ENCODE data around the gene TRIM49D1. TPM values are rescaled to one million over a fixed set of nuclear protein-coding genes. Genes with fewer than 3 reads are reported as not detected.

Gene TRIM49D1, protein sequence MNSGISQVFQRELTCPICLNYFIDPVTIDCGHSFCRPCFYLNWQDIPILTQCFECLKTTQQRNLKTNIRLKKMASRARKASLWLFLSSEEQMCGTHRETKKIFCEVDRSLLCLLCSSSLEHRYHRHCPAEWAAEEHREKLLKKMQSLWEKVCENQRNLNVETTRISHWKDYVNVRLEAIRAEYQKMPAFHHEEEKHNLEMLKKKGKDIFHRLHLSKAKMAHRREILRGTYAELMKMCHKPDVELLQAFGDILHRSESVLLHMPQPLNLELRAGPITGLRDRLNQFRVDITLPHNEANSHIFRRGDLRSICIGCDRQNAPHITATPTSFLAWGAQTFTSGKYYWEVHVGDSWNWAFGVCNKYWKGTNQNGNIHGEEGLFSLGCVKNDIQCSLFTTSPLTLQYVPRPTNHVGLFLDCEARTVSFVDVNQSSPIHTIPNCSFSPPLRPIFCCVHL
- not detected in 2 replicates for total RNA-seq

DNA sequence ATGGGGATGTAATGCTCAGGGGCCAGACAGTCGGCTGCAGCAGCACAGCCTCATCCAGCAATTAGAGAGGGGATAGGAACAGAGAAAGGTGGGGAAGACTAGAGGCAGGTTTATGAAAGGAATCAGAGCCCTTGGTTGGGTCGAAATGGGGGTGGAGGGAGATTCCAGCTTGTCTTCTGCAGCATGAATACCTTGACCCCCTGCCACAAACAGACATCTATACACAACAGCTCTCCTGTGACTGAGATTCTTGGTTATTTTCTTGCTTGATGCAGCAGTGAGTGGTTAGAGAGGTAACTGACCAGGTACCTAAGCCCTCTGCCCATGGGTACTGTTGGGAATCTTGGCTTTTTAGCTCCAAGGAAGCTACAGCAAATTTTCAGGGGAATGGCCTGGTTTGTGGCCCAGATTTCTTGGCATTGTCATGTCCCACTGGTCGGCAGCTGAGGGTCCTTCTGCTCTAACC is at the start of gene TRIM49D1:
Gene TRIM49D1 (minus strand): TSS at position 51 of the 466 bp plus-strand sequence. CDS start 4,535 bp downstream, outside the sequence.

DNA sequence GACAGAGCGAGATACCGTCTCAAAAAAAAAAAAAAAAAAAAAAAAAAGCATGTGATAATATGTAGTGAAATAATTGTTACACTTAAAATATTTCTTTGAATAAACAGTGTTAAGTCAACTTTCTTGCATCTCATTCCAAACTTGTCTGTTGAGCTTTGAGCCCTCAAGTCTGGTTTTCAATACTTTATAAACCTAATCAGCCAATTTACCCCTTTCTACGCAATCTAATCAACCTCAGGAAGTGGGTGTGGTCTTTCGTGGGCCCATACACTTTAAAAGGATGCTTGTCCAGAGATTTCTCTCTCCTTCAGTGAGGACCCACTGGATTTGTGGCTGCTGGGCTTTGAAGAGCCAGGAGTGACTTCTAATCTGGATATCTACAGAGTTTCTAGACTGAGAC is 43.7 kb upstream of the TRIM49D1 start, which contains the start of gene TRIM64:
Gene TRIM64 (plus strand): TSS at position 301 of the 400 bp plus-strand sequence. CDS start 2,467 bp downstream, outside the sequence.

DNA sequence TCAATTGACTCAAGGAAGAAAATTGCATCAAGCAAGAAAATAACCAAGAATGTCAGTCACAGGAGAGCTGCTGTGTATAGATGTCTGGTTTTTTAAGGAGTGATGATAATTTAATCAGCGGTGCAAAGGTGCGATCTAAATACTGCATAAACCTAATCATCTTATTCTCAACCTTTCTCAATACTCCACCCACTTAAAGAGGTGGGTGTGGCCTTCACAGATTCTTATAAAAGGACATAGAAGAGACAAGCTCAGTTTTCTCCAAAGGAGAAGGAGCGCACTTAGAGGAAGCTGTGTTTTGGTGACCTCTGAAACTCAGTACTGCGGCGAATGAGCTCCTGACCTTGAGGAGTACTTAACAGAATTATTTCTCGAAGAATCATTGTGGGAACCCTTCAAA is 1.7 kb upstream of the TRIM49D1 start, which contains the start of gene TRIM49D2:
Gene TRIM49D2 (plus strand): TSS at position 301 of the 400 bp plus-strand sequence. CDS start 2,698 bp downstream, outside the sequence.

Small RNAs within 50 kb of the gene (small RNA-seq; reads per million reads assigned to genes)
- gene AP004607.1, result not detected

Other genes starting within 250 kb of the TRIM49D1 start
- not detected in 2 replicates for gene TRIM77, start 211.9 kb downstream of the TRIM49D1 start, total RNA-seq
- gene TRIM49, start 113.7 kb downstream of the TRIM49D1 start, total RNA-seq, result not detected in 2 replicates
- not detected in 2 replicates for gene TRIM64B, start 43.8 kb downstream of the TRIM49D1 start, total RNA-seq
- gene TRIM49D2, start 1.8 kb upstream of the TRIM49D1 start, total RNA-seq, result not detected in 2 replicates
- not detected in 2 replicates for gene TRIM64, start 43.8 kb upstream of the TRIM49D1 start, total RNA-seq
- not detected in 2 replicates for gene TRIM49C, start 108.9 kb upstream of the TRIM49D1 start, total RNA-seq
- not detected in 2 replicates for gene UBTFL1, start 163.7 kb upstream of the TRIM49D1 start, total RNA-seq
- 0.29 TPM in 1 of 2 replicates, not detected in the other for gene NAALAD2, start 212.4 kb upstream of the TRIM49D1 start, total RNA-seq